ENCODE data around the gene PTEN. TPM values are rescaled to one million over a fixed set of nuclear protein-coding genes. Genes with fewer than 3 reads are reported as not detected.

The PTEN gene
- total RNA-seq, 1 experiment from 2014 or later = 66.0 TPM

DNA sequence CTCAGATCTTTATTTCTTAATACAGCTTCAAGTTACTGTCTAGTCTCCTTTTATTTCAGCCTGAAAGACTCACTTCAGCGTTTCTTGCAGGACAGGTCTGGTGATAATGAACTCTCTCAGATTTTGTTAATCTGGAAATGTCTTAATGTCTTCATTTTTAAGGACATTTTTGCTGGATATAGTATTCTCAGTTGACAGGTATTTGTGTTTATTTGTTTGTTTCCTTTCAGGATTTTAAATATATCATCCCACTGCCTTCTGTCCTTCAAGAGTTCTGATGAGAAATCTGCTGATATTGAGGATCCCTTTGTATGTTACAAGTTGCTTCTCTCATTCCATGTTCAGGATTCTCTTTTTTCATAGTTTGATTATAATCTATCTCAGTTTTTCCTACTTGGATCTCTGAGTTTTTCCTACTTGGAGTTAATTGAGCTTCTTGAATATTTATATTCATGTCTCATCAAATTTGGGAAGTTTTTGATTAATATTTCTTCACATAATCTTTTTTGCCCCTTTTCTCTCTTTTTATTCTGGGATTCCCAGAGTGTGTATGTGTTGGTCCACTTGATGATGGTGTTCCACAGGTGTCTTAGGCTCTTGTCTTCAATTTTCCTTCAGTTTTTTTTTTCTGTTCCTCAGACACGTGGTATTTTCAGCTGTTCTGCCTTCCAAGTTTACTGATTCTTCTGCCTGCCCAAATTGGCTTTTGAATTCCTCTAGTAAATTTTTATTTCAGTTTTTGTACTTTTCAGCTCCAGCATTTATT lies 49.9 kb downstream of the PTEN start:
- peaks cover 17% of the 10 kb centered on the region for H3K4me1 ChIP-seq (ENCODE audit: insufficient read depth, low read length, poor library complexity, severe bottlenecking)
- ChIA-PET POLR2A (ENCODE audit: low non-redundant PET) (no interaction called here), CTCF (no interaction called here)
- H3K9me3 ChIP-seq (ENCODE audit: low read depth, low read length, poor library complexity, severe bottlenecking) = peaks cover 17% of the 10 kb centered on the region
- no TSS peak for BruUV-seq (replicated peaks)
- TF ChIP-seq, protein P1, sequence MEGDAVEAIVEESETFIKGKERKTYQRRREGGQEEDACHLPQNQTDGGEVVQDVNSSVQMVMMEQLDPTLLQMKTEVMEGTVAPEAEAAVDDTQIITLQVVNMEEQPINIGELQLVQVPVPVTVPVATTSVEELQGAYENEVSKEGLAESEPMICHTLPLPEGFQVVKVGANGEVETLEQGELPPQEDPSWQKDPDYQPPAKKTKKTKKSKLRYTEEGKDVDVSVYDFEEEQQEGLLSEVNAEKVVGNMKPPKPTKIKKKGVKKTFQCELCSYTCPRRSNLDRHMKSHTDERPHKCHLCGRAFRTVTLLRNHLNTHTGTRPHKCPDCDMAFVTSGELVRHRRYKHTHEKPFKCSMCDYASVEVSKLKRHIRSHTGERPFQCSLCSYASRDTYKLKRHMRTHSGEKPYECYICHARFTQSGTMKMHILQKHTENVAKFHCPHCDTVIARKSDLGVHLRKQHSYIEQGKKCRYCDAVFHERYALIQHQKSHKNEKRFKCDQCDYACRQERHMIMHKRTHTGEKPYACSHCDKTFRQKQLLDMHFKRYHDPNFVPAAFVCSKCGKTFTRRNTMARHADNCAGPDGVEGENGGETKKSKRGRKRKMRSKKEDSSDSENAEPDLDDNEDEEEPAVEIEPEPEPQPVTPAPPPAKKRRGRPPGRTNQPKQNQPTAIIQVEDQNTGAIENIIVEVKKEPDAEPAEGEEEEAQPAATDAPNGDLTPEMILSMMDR (conservative IDR thresholded peaks at IDR 0.05; ENCODE audit: low read depth, low read length) = no peak
- TF ChIP-seq EZH2 (IDR thresholded peaks at IDR 0.05; ENCODE audit: borderline replicate concordance, low read depth, low read length, poor library complexity, severe bottlenecking) = no peak
- no peaks in the 10 kb centered on the region for H3K27me3 ChIP-seq (replicated peaks; ENCODE audit: insufficient read depth, low read depth, low read length, poor library complexity)
- intact Hi-C loops (cut with micrococcal nuclease; ENCODE audit: unreplicated experiment) = no loop called here
- H3K27ac ChIP-seq (ENCODE audit: low read depth, low read length, poor library complexity, severe bottlenecking) = no peak overlapping the region
- H3K4me3 ChIP-seq (ENCODE audit: low read depth, low read length, poor library complexity, severe bottlenecking) = no peak overlapping the region
- no peak for DNase-seq (ENCODE audit: low spot score)
- H3K36me3 ChIP-seq (ENCODE audit: insufficient read depth, low read length, poor library complexity, severe bottlenecking) = peaks cover 14% of the 10 kb centered on the region

DNA sequence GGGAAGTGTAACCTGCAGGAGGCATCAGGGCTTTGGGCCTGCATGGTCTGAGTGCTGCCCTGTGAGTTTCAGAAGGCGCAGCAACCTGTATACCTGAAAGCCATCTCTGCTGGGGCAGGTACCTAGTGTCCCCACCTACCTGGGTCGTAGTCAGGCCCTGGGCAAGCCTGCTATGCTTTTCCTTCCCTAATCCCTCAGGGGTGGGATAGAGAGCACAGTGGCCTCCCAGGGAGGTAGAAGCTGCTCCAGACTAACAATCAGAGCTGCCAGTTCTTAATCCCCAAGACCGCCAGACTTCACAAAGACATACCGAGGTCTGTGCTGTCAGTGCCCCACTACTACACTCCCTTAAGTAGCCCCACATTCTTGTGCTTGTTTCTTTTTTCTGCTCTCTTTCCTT lies 52.0 kb downstream of the PTEN start:
- H3K4me1 ChIP-seq (ENCODE audit: insufficient read depth, low read length, poor library complexity, severe bottlenecking) = peaks cover 25% of the 10 kb centered on the region
- POLR2A ChIA-PET (ENCODE audit: low non-redundant PET) = interaction anchor here (0.5 kb wide), 1 partner anchor 27 kb away, joined by 4 read pairs; no protein-coding TSS in a partner anchor
- H3K9me3 ChIP-seq (ENCODE audit: low read depth, low read length, poor library complexity, severe bottlenecking) = peaks cover 17% of the 10 kb centered on the region
- H3K4me3 ChIP-seq (ENCODE audit: low read depth, low read length, poor library complexity, severe bottlenecking) = no peak overlapping the region
- H3K27ac ChIP-seq (ENCODE audit: low read depth, low read length, poor library complexity, severe bottlenecking) = peak overlapping the region; percentile 22
- peak; percentile 15 for DNase-seq (ENCODE audit: low spot score)
- H3K27me3 ChIP-seq (replicated peaks; ENCODE audit: insufficient read depth, low read depth, low read length, poor library complexity) = no peaks in the 10 kb centered on the region
- intact Hi-C loops (cut with micrococcal nuclease; ENCODE audit: unreplicated experiment) = loop anchor here (5.0 kb wide), 1 partner anchor 33 kb away; no protein-coding TSS in a partner anchor
- TF ChIP-seq, protein P1 (conservative IDR thresholded peaks at IDR 0.05; ENCODE audit: low read depth, low read length) = no peak
- no peak for TF ChIP-seq EZH2 (IDR thresholded peaks at IDR 0.05; ENCODE audit: borderline replicate concordance, low read depth, low read length, poor library complexity, severe bottlenecking)
- CTCF ChIA-PET = no interaction called here
- peaks cover 14% of the 10 kb centered on the region for H3K36me3 ChIP-seq (ENCODE audit: insufficient read depth, low read length, poor library complexity, severe bottlenecking)
- BruUV-seq (replicated peaks) = no TSS peak

DNA sequence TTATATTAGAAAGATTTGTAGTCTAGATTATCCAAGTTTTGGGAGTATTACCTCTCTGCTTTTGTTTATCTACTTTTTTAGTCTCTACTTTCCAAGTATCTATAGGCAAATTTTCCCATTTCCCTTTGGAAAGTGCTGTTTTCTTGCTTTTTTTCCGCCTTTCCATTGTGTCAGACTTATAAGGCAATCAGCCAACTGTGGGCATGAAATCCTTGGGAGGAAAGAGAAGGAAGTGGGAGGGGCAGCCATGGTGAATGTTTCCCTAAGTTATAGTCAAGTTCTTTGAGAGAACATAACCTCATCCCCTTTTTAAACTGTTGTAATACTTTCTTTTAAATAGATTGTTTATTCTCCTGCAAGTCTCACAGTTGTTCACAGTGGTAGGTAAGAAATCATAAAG lies 52.6 kb downstream of the PTEN start:
- ChIA-PET POLR2A (ENCODE audit: low non-redundant PET) (interaction anchor here (1.1 kb wide), 1 partner anchor 14 kb away, joined by 3 read pairs; no protein-coding TSS in a partner anchor), CTCF (no interaction called here)
- no TSS peak for BruUV-seq (replicated peaks)
- Histone ChIP-seq H3K36me3 (ENCODE audit: insufficient read depth, low read length, poor library complexity, severe bottlenecking) (peaks cover 14% of the 10 kb centered on the region), H3K27me3 (replicated peaks; ENCODE audit: insufficient read depth, low read depth, low read length, poor library complexity) (no peaks in the 10 kb centered on the region), H3K9me3 (ENCODE audit: low read depth, low read length, poor library complexity, severe bottlenecking) (peaks cover 17% of the 10 kb centered on the region), H3K27ac (ENCODE audit: low read depth, low read length, poor library complexity, severe bottlenecking) (peak overlapping the region; percentile 22), H3K4me3 (ENCODE audit: low read depth, low read length, poor library complexity, severe bottlenecking) (no peak overlapping the region), H3K4me1 (ENCODE audit: insufficient read depth, low read length, poor library complexity, severe bottlenecking) (peaks cover 25% of the 10 kb centered on the region)
- peak; percentile 28 for DNase-seq (ENCODE audit: low spot score)
- intact Hi-C loops (cut with micrococcal nuclease; ENCODE audit: unreplicated experiment) = loop anchor here (5.0 kb wide), 1 partner anchor 34 kb away; no protein-coding TSS in a partner anchor
- TF ChIP-seq, protein P1 (conservative IDR thresholded peaks at IDR 0.05; ENCODE audit: low read depth, low read length) = no peak
- TF ChIP-seq EZH2 (IDR thresholded peaks at IDR 0.05; ENCODE audit: borderline replicate concordance, low read depth, low read length, poor library complexity, severe bottlenecking) = no peak

Measured in A673 (cell line).